ENCODE results near the gene ANKZF1.

The ANKZF1 gene

GRCh38 chr2:219210196-219210885, 19.3 kb upstream of the ANKZF1 start:
- Histone ChIP-seq H3K23ac (ENCODE audit: low read length) (no peak overlapping the region), H3K4me2 (ENCODE audit: low read length) (no peak overlapping the region), H3K4ac (ENCODE audit: low read depth, low read length) (no peak overlapping the region), H3K4me1 (ENCODE audit: control insufficient read depth in 1 of 2, insufficient read depth in 2 of 2, low read length in 2 of 2) (peaks cover 2 to 4% of the 10 kb centered on the region in 2 experiments), H3K9me3 (ENCODE audit: insufficient read depth, low read depth, low read length) (no peaks in the 10 kb centered on the region), H4K12ac (ENCODE audit: low read depth, low read length) (no peak overlapping the region), H3K9ac (ENCODE audit: low read length) (no peak overlapping the region), H2BK5ac (ENCODE audit: low read depth, low read length, poor library complexity) (no peak overlapping the region), H3K27me3 (ENCODE audit: insufficient read depth, low read length) (no peaks in the 10 kb centered on the region), H3K36me3 (ENCODE audit: control insufficient read depth in 1 of 2, insufficient read depth in 2 of 2, low read length in 2 of 2) (peaks cover 56 to 63% of the 10 kb centered on the region in 2 experiments), H4K91ac (ENCODE audit: low read depth, low read length) (no peak overlapping the region), H4K8ac (ENCODE audit: low read depth, low read length) (no peak overlapping the region), H3K4me3 (ENCODE audit: low read depth, low read length) (no peak overlapping the region), H3K79me2 (ENCODE audit: control insufficient read depth, insufficient read depth, low read length, poor library complexity) (peaks cover 5% of the 10 kb centered on the region), H2BK120ac (ENCODE audit: insufficient read depth, low read length, poor library complexity) (no peak overlapping the region), H3K14ac (ENCODE audit: low read length) (no peak overlapping the region), H3K27ac (ENCODE audit: low read depth, low read length) (no peak overlapping the region), H2BK12ac (ENCODE audit: low read length) (no peak overlapping the region), H3K18ac (ENCODE audit: low read length) (no peak overlapping the region), H2AFZ (ENCODE audit: insufficient read depth, low read length, poor library complexity) (no peak overlapping the region), H2AK5ac (ENCODE audit: low read length) (no peak overlapping the region), H3K79me1 (ENCODE audit: low read length) (peaks cover 5% of the 10 kb centered on the region)
- WGBS (ENCODE audit: extremely low coverage, insufficient coverage, insufficient read length), result no CpG with 5 or more reads among the region's 24 CpGs
- no peak for DNase-seq

DNA sequence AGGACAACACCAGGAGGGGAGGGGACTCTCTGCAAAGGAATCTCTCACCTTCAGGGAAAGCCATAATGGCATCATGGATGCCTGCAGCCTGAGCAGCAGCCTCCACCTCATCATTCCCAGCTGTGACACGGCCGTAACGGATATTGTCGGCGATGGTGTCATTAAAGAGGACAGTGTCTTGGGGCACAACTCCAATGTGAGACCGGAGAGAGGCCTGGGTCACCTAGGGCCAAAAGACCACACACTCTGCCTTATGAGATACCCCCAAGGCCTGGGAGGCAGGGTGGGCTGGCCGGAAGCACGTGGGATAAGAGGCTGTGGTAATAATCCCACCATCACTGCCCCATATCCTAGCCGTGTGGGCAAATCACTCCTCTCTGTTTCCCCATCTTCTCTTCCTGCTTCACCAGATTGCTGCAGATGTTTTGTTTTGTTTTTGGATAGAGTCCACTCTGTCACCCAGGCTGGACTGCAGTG, 18.7 kb upstream of the ANKZF1 start:
- no peak for DNase-seq
- H3K4me2 ChIP-seq (ENCODE audit: low read length), result no peak overlapping the region
- H3K4ac ChIP-seq (ENCODE audit: low read depth, low read length), result no peak overlapping the region
- no CpG with 5 or more reads among the region's 9 CpGs for WGBS (ENCODE audit: extremely low coverage, insufficient coverage, insufficient read length)
- H2BK5ac ChIP-seq (ENCODE audit: low read depth, low read length, poor library complexity), result no peak overlapping the region
- no peak overlapping the region for H2BK120ac ChIP-seq (ENCODE audit: insufficient read depth, low read length, poor library complexity)
- no peak overlapping the region for H4K8ac ChIP-seq (ENCODE audit: low read depth, low read length)
- no peak overlapping the region for H3K4me3 ChIP-seq (ENCODE audit: low read depth, low read length)
- no peak overlapping the region for H3K27ac ChIP-seq (ENCODE audit: low read depth, low read length)
- H3K4me1 ChIP-seq (ENCODE audit: control insufficient read depth in 1 of 2, insufficient read depth in 2 of 2, low read length in 2 of 2), result peaks cover 2 to 4% of the 10 kb centered on the region in 2 experiments
- no peaks in the 10 kb centered on the region for H3K9me3 ChIP-seq (ENCODE audit: insufficient read depth, low read depth, low read length)
- no peak overlapping the region for H3K14ac ChIP-seq (ENCODE audit: low read length)
- H3K23ac ChIP-seq (ENCODE audit: low read length), result no peak overlapping the region
- no peak overlapping the region for H3K18ac ChIP-seq (ENCODE audit: low read length)
- peaks cover 5% of the 10 kb centered on the region for H3K79me2 ChIP-seq (ENCODE audit: control insufficient read depth, insufficient read depth, low read length, poor library complexity)
- H4K91ac ChIP-seq (ENCODE audit: low read depth, low read length), result no peak overlapping the region
- H4K12ac ChIP-seq (ENCODE audit: low read depth, low read length), result no peak overlapping the region
- H3K9ac ChIP-seq (ENCODE audit: low read length), result no peak overlapping the region
- H3K79me1 ChIP-seq (ENCODE audit: low read length), result peaks cover 5% of the 10 kb centered on the region
- H3K36me3 ChIP-seq (ENCODE audit: control insufficient read depth in 1 of 2, insufficient read depth in 2 of 2, low read length in 2 of 2), result peaks cover 58 to 63% of the 10 kb centered on the region in 2 experiments
- no peak overlapping the region for H2AK5ac ChIP-seq (ENCODE audit: low read length)
- H3K27me3 ChIP-seq (ENCODE audit: insufficient read depth, low read length), result no peaks in the 10 kb centered on the region
- no peak overlapping the region for H2AFZ ChIP-seq (ENCODE audit: insufficient read depth, low read length, poor library complexity)
- H2BK12ac ChIP-seq (ENCODE audit: low read length), result no peak overlapping the region

DNA sequence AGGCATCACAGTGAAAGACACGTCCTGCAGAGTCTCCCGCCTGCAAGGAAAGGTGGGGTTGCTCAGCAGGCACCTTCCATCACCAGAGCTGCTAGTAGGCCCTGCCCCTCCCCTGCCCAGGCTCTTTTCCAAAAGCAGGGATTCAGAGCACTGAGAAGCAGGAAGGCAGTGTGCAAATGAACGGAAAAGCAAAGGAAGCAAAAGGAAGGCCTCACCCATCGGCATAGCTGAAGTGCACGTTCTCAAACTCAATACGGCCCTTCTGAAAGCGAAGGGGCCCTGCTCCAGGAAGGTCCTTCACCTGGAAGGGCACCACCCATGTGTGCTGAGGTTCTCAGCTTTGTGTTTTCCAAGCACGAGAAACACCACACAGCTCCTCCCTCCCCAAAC, 16.6 kb upstream of the ANKZF1 start:
- no CpG with 5 or more reads among the region's 8 CpGs for WGBS (ENCODE audit: extremely low coverage, insufficient coverage, insufficient read length)

GRCh38 chr2:219213486-219214071, 16.0 kb upstream of the ANKZF1 start:
- no CpG with 5 or more reads among the region's 10 CpGs for WGBS (ENCODE audit: extremely low coverage, insufficient coverage, insufficient read length)
- H3K27me3 ChIP-seq (ENCODE audit: insufficient read depth, low read length), result no peaks in the 10 kb centered on the region
- peaks cover 5 to 10% of the 10 kb centered on the region in 2 experiments for H3K4me1 ChIP-seq (ENCODE audit: control insufficient read depth in 1 of 2, insufficient read depth in 2 of 2, low read length in 2 of 2)
- no peak overlapping the region for H4K8ac ChIP-seq (ENCODE audit: low read depth, low read length)
- no peak overlapping the region for H3K4me3 ChIP-seq (ENCODE audit: low read depth, low read length)
- H3K14ac ChIP-seq (ENCODE audit: low read length), result no peak overlapping the region
- H2BK120ac ChIP-seq (ENCODE audit: insufficient read depth, low read length, poor library complexity), result no peak overlapping the region
- peaks cover 7% of the 10 kb centered on the region for H3K79me1 ChIP-seq (ENCODE audit: low read length)
- H3K9ac ChIP-seq (ENCODE audit: low read length), result no peak overlapping the region
- peaks cover 53 to 59% of the 10 kb centered on the region in 2 experiments for H3K36me3 ChIP-seq (ENCODE audit: control insufficient read depth in 1 of 2, insufficient read depth in 2 of 2, low read length in 2 of 2)
- H2AFZ ChIP-seq (ENCODE audit: insufficient read depth, low read length, poor library complexity), result no peak overlapping the region
- H2BK5ac ChIP-seq (ENCODE audit: low read depth, low read length, poor library complexity), result no peak overlapping the region
- no peak overlapping the region for H2BK12ac ChIP-seq (ENCODE audit: low read length)
- H4K12ac ChIP-seq (ENCODE audit: low read depth, low read length), result no peak overlapping the region
- no peak overlapping the region for H2AK5ac ChIP-seq (ENCODE audit: low read length)
- no peaks in the 10 kb centered on the region for H3K9me3 ChIP-seq (ENCODE audit: insufficient read depth, low read depth, low read length)
- H3K23ac ChIP-seq (ENCODE audit: low read length), result no peak overlapping the region
- no peak overlapping the region for H3K4me2 ChIP-seq (ENCODE audit: low read length)
- H3K4ac ChIP-seq (ENCODE audit: low read depth, low read length), result no peak overlapping the region
- no peak overlapping the region for H3K27ac ChIP-seq (ENCODE audit: low read depth, low read length)
- H3K79me2 ChIP-seq (ENCODE audit: control insufficient read depth, insufficient read depth, low read length, poor library complexity), result peaks cover 7% of the 10 kb centered on the region
- no peak overlapping the region for H3K18ac ChIP-seq (ENCODE audit: low read length)
- no peak overlapping the region for H4K91ac ChIP-seq (ENCODE audit: low read depth, low read length)
- DNase-seq, result no peak

More for the DNA sequence above, 16.6 kb upstream of the ANKZF1 start:
- Histone ChIP-seq H3K4ac (ENCODE audit: low read depth, low read length) (no peak overlapping the region), H2BK120ac (ENCODE audit: insufficient read depth, low read length, poor library complexity) (no peak overlapping the region), H3K23ac (ENCODE audit: low read length) (no peak overlapping the region), H3K9me3 (ENCODE audit: insufficient read depth, low read depth, low read length) (no peaks in the 10 kb centered on the region), H3K9ac (ENCODE audit: low read length) (no peak overlapping the region), H3K36me3 (ENCODE audit: control insufficient read depth in 1 of 2, insufficient read depth in 2 of 2, low read length in 2 of 2) (peaks cover 58 to 65% of the 10 kb centered on the region in 2 experiments), H2AFZ (ENCODE audit: insufficient read depth, low read length, poor library complexity) (no peak overlapping the region), H4K8ac (ENCODE audit: low read depth, low read length) (no peak overlapping the region), H3K14ac (ENCODE audit: low read length) (no peak overlapping the region), H3K79me2 (ENCODE audit: control insufficient read depth, insufficient read depth, low read length, poor library complexity) (peaks cover 1% of the 10 kb centered on the region), H3K27ac (ENCODE audit: low read depth, low read length) (no peak overlapping the region), H2BK5ac (ENCODE audit: low read depth, low read length, poor library complexity) (no peak overlapping the region), H3K4me1 (ENCODE audit: control insufficient read depth in 1 of 2, insufficient read depth in 2 of 2, low read length in 2 of 2) (peaks cover 2 to 5% of the 10 kb centered on the region in 2 experiments), H3K4me2 (ENCODE audit: low read length) (no peak overlapping the region), H3K18ac (ENCODE audit: low read length) (no peak overlapping the region), H4K12ac (ENCODE audit: low read depth, low read length) (no peak overlapping the region), H2AK5ac (ENCODE audit: low read length) (no peak overlapping the region), H3K4me3 (ENCODE audit: low read depth, low read length) (no peak overlapping the region), H4K91ac (ENCODE audit: low read depth, low read length) (no peak overlapping the region), H3K27me3 (ENCODE audit: insufficient read depth, low read length) (no peaks in the 10 kb centered on the region), H2BK12ac (ENCODE audit: low read length) (no peak overlapping the region), H3K79me1 (ENCODE audit: low read length) (peaks cover 2% of the 10 kb centered on the region)
- no peak for DNase-seq

Data from trophoblast cell (in vitro differentiated cells and primary cell).